ENCODE results near the gene PTPRU. TPM values are rescaled to one million over a fixed set of nuclear protein-coding genes. Genes with fewer than 3 reads are reported as not detected.
A peak's percentile ranks its signal among the peaks of the same experiment; 100 is the strongest.

PTPRU gene
- total and polyA plus RNA-seq, 2 of the 8 experiments (the other 6 are each of a cell fraction or from before 2014, with no cell fraction given): 33.8 to 41.8 TPM

- Histone ChIP-seq H3K27me3 (replicated peaks in 1 of 4; ENCODE audit: control insufficient read depth in 3 of 4, extremely low read depth in 1 of 4, insufficient read depth in 3 of 4, low read length in 3 of 4) (peaks cover 7 to 33% (median 27%) of the 10 kb centered on the region in 4 experiments), H2BK20ac (ENCODE audit: low read length) (no peak overlapping the region), H3K4ac (replicated peaks; ENCODE audit: insufficient read length, low read depth, low read length) (no peak overlapping the region), H2BK15ac (ENCODE audit: low read length) (no peak overlapping the region), H4K8ac (ENCODE audit: extremely low read depth, insufficient read depth, low read length) (peak overlapping the region; percentile 45), H3K9ac (replicated peaks in 1 of 4; ENCODE audit: extremely low read depth in 1 of 4, low read depth in 3 of 4, low read length in 3 of 4) (peak overlapping the region in 1 of 4 experiments; percentile 39; a peak in 3 of 7 replicates), H3K56ac (replicated peaks; ENCODE audit: insufficient read length, low read depth, low read length) (no peak overlapping the region), H4K5ac (ENCODE audit: insufficient read length, low read depth, low read length) (peak overlapping the region; percentile 16), H2BK5ac (ENCODE audit: low read depth, low read length) (no peak overlapping the region), H3K23me2 (ENCODE audit: low read depth, low read length) (peaks cover 14% of the 10 kb centered on the region; the same call in 1 of the 2 replicates), H3K79me2 (ENCODE audit: control insufficient read depth in 1 of 2, insufficient read depth in 2 of 2, low read length in 2 of 2) (no peaks in the 10 kb centered on the region), H2BK120ac (replicated peaks; ENCODE audit: low read depth, low read length) (no peak overlapping the region), H2BK12ac (ENCODE audit: low read depth, low read length) (no peak overlapping the region), H3K4me2 (ENCODE audit: insufficient read depth in 1 of 2, low read depth in 2 of 2, low read length in 2 of 2) (peak overlapping the region; percentile 62 to 85), H3K4me3 (ENCODE audit: extremely low read depth in 1 of 4, insufficient read depth in 2 of 4, low read depth in 3 of 4, low read length in 4 of 4) (peak overlapping the region; percentile 52 to 69 (median 58)), H3K36me3 (ENCODE audit: control insufficient read depth in 2 of 4, insufficient read depth in 4 of 4, low read length in 3 of 4) (no peaks in the 10 kb centered on the region; a peak in 1 of 8 replicates), H3K4me1 (replicated peaks in 1 of 4; ENCODE audit: control insufficient read depth in 3 of 4, insufficient read depth in 4 of 4, low read length in 3 of 4) (peaks cover 8 to 23% (median 16%) of the 10 kb centered on the region in 4 experiments), H4K91ac (replicated peaks; ENCODE audit: insufficient read length, low read length) (peak overlapping the region; percentile 52), H2AFZ (ENCODE audit: low read length) (0 out of 2 replicates have a peak overlapping the region, but pooled peaks have one; percentile 40), H4K20me1 (replicated peaks in 1 of 2; ENCODE audit: control insufficient read depth in 1 of 2, insufficient read depth in 2 of 2, low read length in 2 of 2) (peaks cover 0 to 8% of the 10 kb centered on the region in 2 experiments), H3K79me1 (ENCODE audit: low read depth, low read length) (no peaks in the 10 kb centered on the region), H2AK5ac (ENCODE audit: low read depth, low read length) (no peak overlapping the region), H3K27ac (ENCODE audit: low read depth, low read length) (no peak overlapping the region), H3K9me3 (ENCODE audit: insufficient read depth in 2 of 2, low read depth in 1 of 2, low read length in 1 of 2) (no peaks in the 10 kb centered on the region; a peak in 1 of 4 replicates), H3K14ac (ENCODE audit: insufficient read length) (no peak overlapping the region), H3K18ac (ENCODE audit: extremely low read depth, low read length) (0 out of 2 replicates have a peak overlapping the region, but pooled peaks have one; percentile 60), H3K23ac (ENCODE audit: insufficient read length) (no peak overlapping the region)
- 25% methylated on average over 29 of the region's 29 CpGs; no CpG with 5 or more reads in 1 of the 2 experiments for WGBS, 2 experiments (ENCODE audit: extremely low coverage in 1 of 2, insufficient coverage in 1 of 2, insufficient read length in 1 of 2, insufficient replicate concordance in 2 of 2, low coverage in 1 of 2, low lambda C conversion rate in 2 of 2, missing lambda C conversion rate in 1 of 2)
- FAIRE-seq (no peak), DNase-seq (ENCODE audit: low read depth in 1 of 2, low spot score in 2 of 2) (no peak)
- POLR2A ChIA-PET (ENCODE audit: partially characterized antibody): interaction anchor here (0.7 to 2.6 kb wide), 5 partner anchors 10 to 32 kb away, joined by 3 to 11 read pairs (median 6); no protein-coding TSS in a partner anchor
- CTCF ChIA-PET (ENCODE audit: partially characterized antibody): interaction anchor here (0.6 to 1.7 kb wide), 11 partner anchors 10 to 846 kb away, joined by 3 to 9 read pairs (median 4); no protein-coding TSS in a partner anchor
These were observed 24.2 kb downstream of the PTPRU start for GRCh38 chr1:29260531-29260930.

Measured in H1 (cell line).